D721Med (cell line): ENCODE data around the gene JMJD6.
"Not testable (repeated sequence)": the region's sequence is repeated elsewhere in the genome, so short reads cannot be mapped to it uniquely, and the experiment has no call there.

Experiments
- DNase-seq: peaks from one replicate; pipeline ENCODE4 v3.0.0; 2011; ENCODE audit warnings: low spot score; ENCODE audit not compliant: insufficient read length
- FAIRE-seq: peaks from 2 replicates; lab custom pipeline; 2011; peaks lifted over from hg19 to GRCh38; lab: Jason Lieb, UNC
- TF ChIP-seq, protein P1 (sequence below): IDR thresholded peaks from 2 replicates; pipeline ENCODE4 v1.5.1; 2012; ENCODE audit warnings: mild to moderate bottlenecking, control low read depth; ENCODE audit not compliant: insufficient read depth; ENCODE audit errors: missing control alignments

Gene JMJD6

GRCh38 chr17:76727745-76728456, 1.5 kb upstream of the JMJD6 start:
- no peak for FAIRE-seq
- TF ChIP-seq, protein P1, sequence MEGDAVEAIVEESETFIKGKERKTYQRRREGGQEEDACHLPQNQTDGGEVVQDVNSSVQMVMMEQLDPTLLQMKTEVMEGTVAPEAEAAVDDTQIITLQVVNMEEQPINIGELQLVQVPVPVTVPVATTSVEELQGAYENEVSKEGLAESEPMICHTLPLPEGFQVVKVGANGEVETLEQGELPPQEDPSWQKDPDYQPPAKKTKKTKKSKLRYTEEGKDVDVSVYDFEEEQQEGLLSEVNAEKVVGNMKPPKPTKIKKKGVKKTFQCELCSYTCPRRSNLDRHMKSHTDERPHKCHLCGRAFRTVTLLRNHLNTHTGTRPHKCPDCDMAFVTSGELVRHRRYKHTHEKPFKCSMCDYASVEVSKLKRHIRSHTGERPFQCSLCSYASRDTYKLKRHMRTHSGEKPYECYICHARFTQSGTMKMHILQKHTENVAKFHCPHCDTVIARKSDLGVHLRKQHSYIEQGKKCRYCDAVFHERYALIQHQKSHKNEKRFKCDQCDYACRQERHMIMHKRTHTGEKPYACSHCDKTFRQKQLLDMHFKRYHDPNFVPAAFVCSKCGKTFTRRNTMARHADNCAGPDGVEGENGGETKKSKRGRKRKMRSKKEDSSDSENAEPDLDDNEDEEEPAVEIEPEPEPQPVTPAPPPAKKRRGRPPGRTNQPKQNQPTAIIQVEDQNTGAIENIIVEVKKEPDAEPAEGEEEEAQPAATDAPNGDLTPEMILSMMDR, result no peak
- DNase-seq, result no peak

GRCh38 chr17:76726776-76727718, 641 bp upstream of the JMJD6 start, which contains the start of gene METTL23:
TSS of gene METTL23 (plus strand) at chr17:76726839. CDS start at chr17:76729711, 2,872 bp downstream.
- TF ChIP-seq, protein P1, result peak; percentile 61
- DNase-seq (no peak), FAIRE-seq (no peak)

DNA sequence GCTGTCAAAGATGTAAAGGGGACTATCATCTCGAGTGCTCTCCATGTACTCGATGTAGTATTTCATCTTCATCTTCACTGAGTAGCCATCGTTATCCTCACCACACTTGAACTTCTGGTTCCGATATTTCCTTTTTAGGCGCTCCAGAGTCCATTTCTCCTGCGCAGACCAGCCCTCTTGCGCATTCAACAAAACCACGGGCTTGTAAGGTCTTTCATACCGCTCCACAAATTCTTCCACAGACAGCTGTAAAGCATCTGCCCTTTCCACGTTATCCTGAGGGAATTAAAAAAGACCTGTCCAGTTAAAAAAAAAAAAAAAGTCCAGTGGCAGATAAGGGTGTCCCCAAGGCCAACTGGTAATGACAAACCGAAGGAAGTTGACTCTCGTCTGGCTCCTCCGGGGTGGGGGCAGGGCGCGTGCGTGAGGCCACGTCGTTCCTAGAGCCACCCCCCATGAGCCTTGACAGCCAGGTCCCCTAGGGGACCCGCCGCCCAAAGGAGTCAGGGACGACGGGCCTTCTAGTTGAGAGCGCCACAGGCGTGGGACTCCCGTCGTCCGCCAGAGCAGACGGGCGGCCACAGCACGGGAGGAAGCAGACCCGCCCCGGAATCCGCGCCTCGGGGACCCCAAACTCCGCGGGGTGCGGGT, 701 bp downstream of the JMJD6 start:
- FAIRE-seq (no peak), DNase-seq (no peak)

GRCh38 chr17:76723812-76724211, 2.6 kb downstream of the JMJD6 start:
- TF ChIP-seq, protein P1, result no peak
- no peak for FAIRE-seq

More for the DNA sequence above, 701 bp downstream of the JMJD6 start:
- TF ChIP-seq, protein P1, result no peak

GRCh38 chr17:76722977-76723376, 3.4 kb downstream of the JMJD6 start:
- not testable (repeated sequence) for FAIRE-seq, DNase-seq

More at GRCh38 chr17:76723812-76724211, 2.6 kb downstream of the JMJD6 start:
- no peak for DNase-seq

GRCh38 chr17:76722279-76722678, 4.1 kb downstream of the JMJD6 start:
- FAIRE-seq (no peak), DNase-seq (no peak)
- TF ChIP-seq, protein P1, result no peak

DNA sequence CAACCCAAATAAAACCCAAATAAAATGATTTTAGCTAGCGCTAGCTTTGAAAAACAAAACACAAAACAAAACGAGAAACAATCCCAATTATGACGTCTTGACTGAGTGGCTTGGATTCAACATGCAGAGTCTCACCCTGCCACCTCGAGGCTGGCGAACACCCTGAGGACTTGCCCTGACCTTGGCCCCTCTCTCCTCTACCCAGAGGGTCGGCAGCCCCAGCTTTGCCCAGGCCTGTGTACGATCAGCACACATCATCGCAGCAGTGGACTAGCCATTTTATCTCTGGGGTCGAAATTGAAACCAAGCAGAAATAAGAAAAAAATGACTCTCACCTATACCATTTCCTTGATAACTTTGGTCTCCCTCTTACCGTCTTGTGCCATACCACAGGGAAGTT, 4.9 kb downstream of the JMJD6 start:
- DNase-seq (no peak), FAIRE-seq (no peak)
- TF ChIP-seq, protein P1, result no peak
